NCI-H1436 (cell line): ENCODE data around the gene TOM1L1.

Experiments used
- DNase-seq: peaks from one replicate; lab custom pipeline; 2025; lab: John Stamatoyannopoulos, UW

The TOM1L1 gene

GRCh38 chr17:54992797-54993639 is 92.4 kb downstream of the TOM1L1 start:
- DNase-seq = peak; percentile 74

- no peak for DNase-seq
Observed at GRCh38 chr17:54996441-54996840, 95.8 kb downstream of the TOM1L1 start.

GRCh38 chr17:55002458-55002857 is 101.8 kb downstream of the TOM1L1 start:
- no peak for DNase-seq

GRCh38 chr17:55004484-55004883 is 103.8 kb downstream of the TOM1L1 start:
- DNase-seq = no peak

GRCh38 chr17:55005520-55005919 is 104.9 kb downstream of the TOM1L1 start:
- DNase-seq = no peak
